GM23338 (cell line): ENCODE data around the gene UTP20. TPM values are rescaled to one million over a fixed set of nuclear protein-coding genes. Genes with fewer than 3 reads are reported as not detected.

ENCODE experiments used
- ATAC-seq: fragments of 200-7000 bp; cut with Tn5 transposase; 3 replicates; pipeline ENCODE4 v1.9.1; 2020
- DNase-seq: peaks from one replicate; pipeline ENCODE4 v3.0.0-alpha.2; 2015; ENCODE audit warnings: low spot score
- H2AFZ ChIP-seq: fragments of 200-600 bp; sonication (generic); 2 replicates; pipeline ENCODE4 v1.8.0; 2016; ENCODE audit warnings: antibody characterized with exemption, mild to moderate bottlenecking, moderate library complexity
- H3F3A ChIP-seq: fragments of 200-600 bp; sonication (generic); replicated peaks from 2 replicates; pipeline ENCODE4 v1.8.0; 2017; ENCODE audit warnings: antibody characterized with exemption, mixed run types, low read depth
- H3K27ac ChIP-seq: fragments of 200-600 bp; sonication (generic); 2 replicates; pipeline ENCODE4 v1.6.1; 2016; ENCODE audit warnings: low read depth
- H3K27me3 ChIP-seq: fragments of 200-600 bp; sonication (generic); 2 replicates; pipeline ENCODE4 v1.8.0; 2016; ENCODE audit warnings: mild to moderate bottlenecking, mixed run types, moderate library complexity; ENCODE audit not compliant: insufficient read depth
- H3K36me3 ChIP-seq: fragments of 200-600 bp; sonication (generic); 2 replicates; pipeline ENCODE4 v1.8.0; 2016; ENCODE audit warnings: mild to moderate bottlenecking; ENCODE audit not compliant: insufficient read depth
- H3K4me1 ChIP-seq: fragments of 200-600 bp; sonication (generic); 2 replicates; pipeline ENCODE4 v1.8.0; 2016; ENCODE audit warnings: mild to moderate bottlenecking, moderate library complexity; ENCODE audit not compliant: insufficient read depth
- H3K4me2 ChIP-seq: fragments of 200-600 bp; sonication (generic); 2 replicates; pipeline ENCODE4 v1.7.1; 2017; ENCODE audit warnings: mixed run types
- H3K4me3 ChIP-seq: fragments of 200-600 bp; sonication (generic); 2 replicates; pipeline ENCODE4 v1.6.1; 2016; ENCODE audit warnings: mixed run types
- H3K79me2 ChIP-seq: fragments of 200-600 bp; sonication (generic); replicated peaks from 2 replicates; pipeline ENCODE4 v1.8.0; 2017; ENCODE audit warnings: mild to moderate bottlenecking; ENCODE audit not compliant: insufficient read depth
- H3K9me2 ChIP-seq: fragments of 200-600 bp; sonication (generic); 2 replicates; pipeline ENCODE4 v1.8.0; 2017; ENCODE audit not compliant: insufficient read depth
- H4K20me1 ChIP-seq: fragments of 200-600 bp; sonication (generic); replicated peaks from 2 replicates; pipeline ENCODE4 v1.8.0; 2017; ENCODE audit warnings: mild to moderate bottlenecking; ENCODE audit not compliant: insufficient read depth
- H3K27ac Mint-ChIP-seq: 2 replicates; pipeline ENCODE4 v1.8.0; 2020; ENCODE audit warnings: inconsistent platforms, mild to moderate bottlenecking, moderate library complexity, mixed read lengths
- H3K27me3 Mint-ChIP-seq: 3 replicates; pipeline ENCODE4 v1.8.0; 2022; ENCODE audit warnings: low read depth, mild to moderate bottlenecking, moderate library complexity, mixed read lengths, inconsistent platforms; ENCODE audit not compliant: insufficient read depth, poor library complexity
- H3K36me3 Mint-ChIP-seq: 3 replicates; pipeline ENCODE4 v1.8.0; 2021; ENCODE audit warnings: low read depth, mild to moderate bottlenecking, inconsistent platforms, moderate library complexity, mixed read lengths
- H3K4me1 Mint-ChIP-seq: 3 replicates; pipeline ENCODE4 v1.8.0; 2020; ENCODE audit warnings: mild to moderate bottlenecking, inconsistent platforms, mixed read lengths
- H3K4me3 Mint-ChIP-seq: 3 replicates; pipeline ENCODE4 v1.8.0; 2021; ENCODE audit warnings: moderate library complexity, mild to moderate bottlenecking, inconsistent platforms, mixed read lengths
- H3K9me3 Mint-ChIP-seq: 3 replicates; pipeline ENCODE4 v1.8.0; 2020; ENCODE audit warnings: moderate library complexity, mild to moderate bottlenecking, inconsistent platforms, mixed read lengths
- CREB1 ChIP-seq: fragments of 250-450 bp; sonication (Bioruptor Pico); IDR thresholded peaks from 2 replicates; pipeline ENCODE4 v1.5.0; 2020; ENCODE audit warnings: low read depth, mild to moderate bottlenecking, moderate library complexity
- EZH2 ChIP-seq: fragments of 200-600 bp; sonication (generic); IDR thresholded peaks from one replicate; pipeline ENCODE4 v1.8.0; 2017; ENCODE audit warnings: antibody characterized with exemption, mild to moderate bottlenecking, low read depth; ENCODE audit not compliant: unreplicated experiment
- EZH2phosphoT487 ChIP-seq: fragments of 200-600 bp; sonication (generic); IDR thresholded peaks from one replicate; pipeline ENCODE4 v1.8.1; 2018; ENCODE audit warnings: antibody characterized with exemption; ENCODE audit not compliant: unreplicated experiment
- JUNB ChIP-seq: IDR thresholded peaks from one replicate; pipeline ENCODE4 v1.6.1; 2016; ENCODE audit warnings: antibody characterized with exemption; ENCODE audit not compliant: unreplicated experiment
- NANOG ChIP-seq: IDR thresholded peaks from 2 replicates; pipeline ENCODE4 v1.6.1; 2016; ENCODE audit warnings: antibody characterized with exemption, borderline replicate concordance
- POLR2AphosphoS5 ChIP-seq: IDR thresholded peaks from 2 replicates; pipeline ENCODE4 v1.6.1; 2016; ENCODE audit warnings: antibody characterized with exemption, low read depth
- STAT1 ChIP-seq: IDR thresholded peaks from one replicate; pipeline ENCODE4 v1.6.1; 2016; ENCODE audit warnings: antibody characterized with exemption; ENCODE audit not compliant: unreplicated experiment
- ZNF114 ChIP-seq: fragments of 250-450 bp; sonication (Bioruptor Pico); IDR thresholded peaks from 2 replicates; pipeline ENCODE4 v1.5.0; 2020; ENCODE audit warnings: mild to moderate bottlenecking, moderate library complexity
- ZNF331 ChIP-seq: fragments of 250-450 bp; sonication (Bioruptor Pico); IDR thresholded peaks from 2 replicates; pipeline ENCODE4 v1.5.0; 2020; ENCODE audit warnings: low read depth, mild to moderate bottlenecking, moderate library complexity
- polyA plus RNA-seq: library from polyadenylated mRNA; unstranded; fragments of >200 nt; fragmentation: Nextera tagmentation; extraction: Ambion mirVana; gene quantifications from 2 replicates; pipeline ENCODE4 v1.2.1, GENCODE V29; 2016
- total RNA-seq: library from RNA; depleted of rRNA; stranded (reverse); fragments of >200 nt; shearing (Covaris generic); gene quantifications from 2 replicates; pipeline ENCODE4 v1.2.3, GENCODE V29; 2014
- TF ChIP-seq, protein P1 (sequence below), 2 experiments: fragments of 200-600 bp in 1 of 2; sonication (generic) in 1 of 2; conservative IDR thresholded peaks; 2 replicates each; pipeline versions ENCODE4 v1.5.1 to v1.6.1; 2016 to 2017; ENCODE audit warnings: antibody characterized with exemption in 2 of 2, low read depth in 2 of 2, mild to moderate bottlenecking in 2 of 2, moderate library complexity in 1 of 2
- TF ChIP-seq, protein P2 (sequence below): IDR thresholded peaks from one replicate; pipeline ENCODE4 v1.6.1; 2018; ENCODE audit warnings: antibody characterized with exemption; ENCODE audit not compliant: unreplicated experiment

UTP20 gene
- total and polyA plus RNA-seq, 2 experiments from 2014 or later = 13.1 to 59.6 TPM

DNA sequence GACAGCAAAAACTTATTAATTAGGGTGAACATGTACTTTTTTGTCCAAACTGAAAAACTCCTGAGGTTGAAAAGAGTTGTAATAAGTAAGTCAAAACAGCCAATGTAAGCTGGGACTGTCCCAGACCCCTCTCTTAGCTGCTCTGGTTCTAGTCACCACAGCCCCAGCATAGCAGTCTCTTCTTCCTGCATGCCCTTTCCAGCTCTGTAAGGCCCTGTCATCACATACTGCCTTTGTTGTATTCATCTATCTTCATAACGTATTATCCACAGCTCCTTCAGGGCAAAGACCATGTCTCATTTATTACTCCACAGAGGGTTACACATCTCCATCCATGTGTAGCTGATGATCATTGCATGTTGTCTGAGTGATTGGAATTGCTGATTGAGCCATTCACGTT, 56.5 kb downstream of the UTP20 start (continued):
- TF ChIP-seq, protein P1, sequence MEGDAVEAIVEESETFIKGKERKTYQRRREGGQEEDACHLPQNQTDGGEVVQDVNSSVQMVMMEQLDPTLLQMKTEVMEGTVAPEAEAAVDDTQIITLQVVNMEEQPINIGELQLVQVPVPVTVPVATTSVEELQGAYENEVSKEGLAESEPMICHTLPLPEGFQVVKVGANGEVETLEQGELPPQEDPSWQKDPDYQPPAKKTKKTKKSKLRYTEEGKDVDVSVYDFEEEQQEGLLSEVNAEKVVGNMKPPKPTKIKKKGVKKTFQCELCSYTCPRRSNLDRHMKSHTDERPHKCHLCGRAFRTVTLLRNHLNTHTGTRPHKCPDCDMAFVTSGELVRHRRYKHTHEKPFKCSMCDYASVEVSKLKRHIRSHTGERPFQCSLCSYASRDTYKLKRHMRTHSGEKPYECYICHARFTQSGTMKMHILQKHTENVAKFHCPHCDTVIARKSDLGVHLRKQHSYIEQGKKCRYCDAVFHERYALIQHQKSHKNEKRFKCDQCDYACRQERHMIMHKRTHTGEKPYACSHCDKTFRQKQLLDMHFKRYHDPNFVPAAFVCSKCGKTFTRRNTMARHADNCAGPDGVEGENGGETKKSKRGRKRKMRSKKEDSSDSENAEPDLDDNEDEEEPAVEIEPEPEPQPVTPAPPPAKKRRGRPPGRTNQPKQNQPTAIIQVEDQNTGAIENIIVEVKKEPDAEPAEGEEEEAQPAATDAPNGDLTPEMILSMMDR (conservative IDR thresholded peaks at IDR 0.05; ENCODE audit: low read depth in 2 of 2) = no peak
- TF ChIP-seq EZH2phosphoT487 (no peak), NANOG (no peak), POLR2AphosphoS5 (no peak), ZNF114 (no peak), STAT1 (no peak), JUNB (no peak), ZNF331 (CRISPR knock-in tag) (no peak)

DNA sequence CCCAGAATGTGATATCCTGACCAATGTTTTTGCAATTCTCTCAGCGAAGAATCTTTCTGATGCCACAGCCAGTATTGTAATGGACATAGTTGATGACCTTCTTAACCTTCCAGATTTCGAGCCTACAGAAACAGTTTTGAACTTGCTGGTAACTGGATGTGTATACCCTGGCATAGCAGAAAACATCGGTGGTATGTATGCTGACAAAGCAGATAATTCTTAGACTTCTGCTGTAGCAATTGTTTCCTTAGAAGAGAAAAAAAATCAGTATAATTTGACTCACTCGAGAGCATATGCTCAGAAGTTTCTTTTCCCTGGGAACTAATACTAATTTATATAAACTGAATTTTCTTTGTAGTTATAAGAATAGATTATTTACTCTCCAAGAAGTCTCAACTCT, 58.2 kb downstream of the UTP20 start:
- H4K20me1 ChIP-seq = peaks cover 3% of the 10 kb centered on the region
- no peaks in the 10 kb centered on the region for H3K27me3 ChIP-seq
- H3K9me3 Mint-ChIP-seq = no peaks in the 10 kb centered on the region
- no peak for TF ChIP-seq ZNF114
- no peak for TF ChIP-seq JUNB
- no peak for TF ChIP-seq POLR2AphosphoS5
- TF ChIP-seq, protein P2, sequence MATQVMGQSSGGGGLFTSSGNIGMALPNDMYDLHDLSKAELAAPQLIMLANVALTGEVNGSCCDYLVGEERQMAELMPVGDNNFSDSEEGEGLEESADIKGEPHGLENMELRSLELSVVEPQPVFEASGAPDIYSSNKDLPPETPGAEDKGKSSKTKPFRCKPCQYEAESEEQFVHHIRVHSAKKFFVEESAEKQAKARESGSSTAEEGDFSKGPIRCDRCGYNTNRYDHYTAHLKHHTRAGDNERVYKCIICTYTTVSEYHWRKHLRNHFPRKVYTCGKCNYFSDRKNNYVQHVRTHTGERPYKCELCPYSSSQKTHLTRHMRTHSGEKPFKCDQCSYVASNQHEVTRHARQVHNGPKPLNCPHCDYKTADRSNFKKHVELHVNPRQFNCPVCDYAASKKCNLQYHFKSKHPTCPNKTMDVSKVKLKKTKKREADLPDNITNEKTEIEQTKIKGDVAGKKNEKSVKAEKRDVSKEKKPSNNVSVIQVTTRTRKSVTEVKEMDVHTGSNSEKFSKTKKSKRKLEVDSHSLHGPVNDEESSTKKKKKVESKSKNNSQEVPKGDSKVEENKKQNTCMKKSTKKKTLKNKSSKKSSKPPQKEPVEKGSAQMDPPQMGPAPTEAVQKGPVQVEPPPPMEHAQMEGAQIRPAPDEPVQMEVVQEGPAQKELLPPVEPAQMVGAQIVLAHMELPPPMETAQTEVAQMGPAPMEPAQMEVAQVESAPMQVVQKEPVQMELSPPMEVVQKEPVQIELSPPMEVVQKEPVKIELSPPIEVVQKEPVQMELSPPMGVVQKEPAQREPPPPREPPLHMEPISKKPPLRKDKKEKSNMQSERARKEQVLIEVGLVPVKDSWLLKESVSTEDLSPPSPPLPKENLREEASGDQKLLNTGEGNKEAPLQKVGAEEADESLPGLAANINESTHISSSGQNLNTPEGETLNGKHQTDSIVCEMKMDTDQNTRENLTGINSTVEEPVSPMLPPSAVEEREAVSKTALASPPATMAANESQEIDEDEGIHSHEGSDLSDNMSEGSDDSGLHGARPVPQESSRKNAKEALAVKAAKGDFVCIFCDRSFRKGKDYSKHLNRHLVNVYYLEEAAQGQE = no peak
- TF ChIP-seq STAT1 = no peak
- no peak for TF ChIP-seq ZNF331 (CRISPR knock-in tag)
- peaks cover 33% of the 10 kb centered on the region for H3K36me3 ChIP-seq
- H3K4me2 ChIP-seq = no peak overlapping the region
- no peak overlapping the region for H3K27ac ChIP-seq
- no peak overlapping the region for H3K27ac Mint-ChIP-seq
- no peak overlapping the region for H3K4me3 Mint-ChIP-seq
- H3K36me3 Mint-ChIP-seq = peaks cover 54% of the 10 kb centered on the region
- peaks cover 8% of the 10 kb centered on the region for H3K4me1 Mint-ChIP-seq
- no peak overlapping the region for H3K4me3 ChIP-seq
- ATAC-seq (no peak), DNase-seq (no peak)
- H3K79me2 ChIP-seq = no peaks in the 10 kb centered on the region
- no peaks in the 10 kb centered on the region for H3K27me3 Mint-ChIP-seq
- no peaks in the 10 kb centered on the region for H3F3A ChIP-seq
- H2AFZ ChIP-seq = no peak overlapping the region
- H3K4me1 ChIP-seq = peaks cover 4% of the 10 kb centered on the region; the same call in 1 of the 2 replicates
- H3K9me2 ChIP-seq = no peaks in the 10 kb centered on the region

GRCh38 chr12:101343893-101344292, 64.0 kb downstream of the UTP20 start:
- H3K36me3 ChIP-seq = peaks cover 60% of the 10 kb centered on the region
- H3K27me3 Mint-ChIP-seq = no peaks in the 10 kb centered on the region
- no peaks in the 10 kb centered on the region for H3K4me1 Mint-ChIP-seq
- H3K4me3 Mint-ChIP-seq = no peak overlapping the region
- no peak overlapping the region for H3K4me2 ChIP-seq
- no peaks in the 10 kb centered on the region for H3F3A ChIP-seq
- no peak overlapping the region for H3K27ac Mint-ChIP-seq
- no peaks in the 10 kb centered on the region for H3K9me3 Mint-ChIP-seq
- no peaks in the 10 kb centered on the region for H3K79me2 ChIP-seq
- no peak overlapping the region for H2AFZ ChIP-seq
- no peaks in the 10 kb centered on the region for H3K4me1 ChIP-seq
- no peak for DNase-seq
- H3K9me2 ChIP-seq = no peaks in the 10 kb centered on the region
- H3K27me3 ChIP-seq = no peaks in the 10 kb centered on the region
- H3K36me3 Mint-ChIP-seq = peaks cover 73% of the 10 kb centered on the region
- ATAC-seq = no peak
- no peak overlapping the region for H3K4me3 ChIP-seq
- H3K27ac ChIP-seq = no peak overlapping the region
- peaks cover 9% of the 10 kb centered on the region; the same call in 1 of the 2 replicates for H4K20me1 ChIP-seq
- TF ChIP-seq EZH2 = no peak
- no peak for TF ChIP-seq CREB1 (CRISPR knock-in tag)
- no peak for TF ChIP-seq STAT1
- TF ChIP-seq ZNF114 = no peak
